Keratinocyte (primary cell): ENCODE measurements around the gene ECHS1.

Experiments used
- EZH2 ChIP-seq: IDR thresholded peaks from one replicate; pipeline ENCODE4 v1.6.1; 2012; ENCODE audit warnings: inconsistent platforms, mild to moderate bottlenecking, low read length, moderate library complexity
- TF ChIP-seq, protein P1 (sequence below), 3 experiments: IDR thresholded peaks in 1 of 3; conservative IDR thresholded peaks in 1 of 3; optimal IDR thresholded peaks in 1 of 3; 2 replicates in 2 of 3; 3 replicates in 1 of 3; pipeline versions ENCODE3 to v1.5.1; 2011; ENCODE audit warnings: low read length in 3 of 3, mild to moderate bottlenecking in 3 of 3, moderate library complexity in 2 of 3, control low read depth in 1 of 3, inconsistent platforms in 1 of 3; ENCODE audit not compliant: insufficient read depth in 2 of 3; ENCODE audit errors: extremely low read depth in 1 of 3

DNA sequence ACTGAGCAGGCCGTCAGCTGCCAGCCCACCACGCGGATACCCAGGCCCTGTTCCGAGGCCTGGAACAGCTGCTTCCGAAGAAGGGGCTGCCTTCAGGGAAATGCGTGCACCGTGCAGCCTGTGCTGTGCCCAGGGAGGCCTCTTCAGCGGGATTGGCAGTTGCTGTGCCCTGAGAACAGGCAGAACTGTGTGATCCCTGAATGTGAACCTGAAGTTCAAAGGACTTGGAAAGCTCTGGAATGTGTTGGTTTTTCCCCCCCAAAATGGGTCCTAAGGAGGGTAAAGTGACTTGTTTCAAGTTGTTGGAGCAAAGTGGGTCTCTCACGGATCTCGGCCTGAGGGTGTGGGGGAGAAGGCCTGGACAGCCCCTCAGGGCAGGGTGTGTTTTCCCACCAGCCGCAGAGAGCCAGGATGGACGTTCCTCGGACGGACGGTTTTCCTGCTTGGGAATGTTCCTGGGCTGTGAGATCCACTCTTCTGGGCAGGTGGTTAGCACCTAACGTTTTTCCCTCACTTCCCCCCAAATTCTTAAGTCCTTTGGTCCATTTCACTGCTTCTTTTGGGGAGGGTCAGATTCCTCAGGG lies 49.2 kb upstream of the ECHS1 start:
- TF ChIP-seq, protein P1, sequence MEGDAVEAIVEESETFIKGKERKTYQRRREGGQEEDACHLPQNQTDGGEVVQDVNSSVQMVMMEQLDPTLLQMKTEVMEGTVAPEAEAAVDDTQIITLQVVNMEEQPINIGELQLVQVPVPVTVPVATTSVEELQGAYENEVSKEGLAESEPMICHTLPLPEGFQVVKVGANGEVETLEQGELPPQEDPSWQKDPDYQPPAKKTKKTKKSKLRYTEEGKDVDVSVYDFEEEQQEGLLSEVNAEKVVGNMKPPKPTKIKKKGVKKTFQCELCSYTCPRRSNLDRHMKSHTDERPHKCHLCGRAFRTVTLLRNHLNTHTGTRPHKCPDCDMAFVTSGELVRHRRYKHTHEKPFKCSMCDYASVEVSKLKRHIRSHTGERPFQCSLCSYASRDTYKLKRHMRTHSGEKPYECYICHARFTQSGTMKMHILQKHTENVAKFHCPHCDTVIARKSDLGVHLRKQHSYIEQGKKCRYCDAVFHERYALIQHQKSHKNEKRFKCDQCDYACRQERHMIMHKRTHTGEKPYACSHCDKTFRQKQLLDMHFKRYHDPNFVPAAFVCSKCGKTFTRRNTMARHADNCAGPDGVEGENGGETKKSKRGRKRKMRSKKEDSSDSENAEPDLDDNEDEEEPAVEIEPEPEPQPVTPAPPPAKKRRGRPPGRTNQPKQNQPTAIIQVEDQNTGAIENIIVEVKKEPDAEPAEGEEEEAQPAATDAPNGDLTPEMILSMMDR (optimal IDR thresholded peaks at IDR 0.05 in 1 of 3, IDR thresholded peaks at IDR 0.05 in 1 of 3, conservative IDR thresholded peaks at IDR 0.05 in 1 of 3; ENCODE audit: extremely low read depth in 1 of 3, insufficient read depth in 2 of 3, low read length in 3 of 3): no peak
- TF ChIP-seq EZH2: no peak
